ENCODE measurements around the gene VIM. TPM values are rescaled to one million over a fixed set of nuclear protein-coding genes. Genes with fewer than 3 reads are reported as not detected.

The VIM gene
- total RNA-seq, 3 donors from 2014 or later (not counting 1 experiment from before 2014, with no cell fraction given), result 627 to 717 (median 634) TPM

DNA sequence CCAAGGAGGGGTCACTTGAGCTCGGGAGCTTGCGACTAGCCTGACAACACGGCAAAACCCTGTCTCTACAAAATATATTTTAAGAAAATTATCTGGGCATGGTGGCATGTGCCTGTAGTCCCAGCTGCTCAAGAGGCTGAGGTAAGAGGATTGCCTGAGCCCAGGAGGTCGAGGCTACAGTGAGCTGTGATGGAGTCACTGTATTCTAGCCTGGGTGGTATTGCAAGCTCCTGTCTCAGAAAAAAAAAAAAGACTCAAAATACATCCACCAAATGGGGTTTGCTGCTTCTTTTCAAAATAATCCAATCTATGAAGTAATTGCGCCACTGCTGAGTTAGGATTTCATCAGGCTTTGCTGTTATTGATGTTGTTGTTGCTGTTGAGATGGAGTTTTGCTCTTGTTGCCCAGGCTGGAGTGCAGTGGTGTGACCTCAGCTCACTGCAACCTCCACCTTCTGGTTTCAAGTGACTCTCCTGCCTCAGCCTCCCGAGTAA lies 11.1 kb upstream of the VIM start:
- H3K4me1 ChIP-seq (ENCODE audit: control insufficient read depth, insufficient read depth, low read length), result peaks cover 13% of the 10 kb centered on the region
- no peak for ATAC-seq
- intact Hi-C loops (cut with micrococcal nuclease), result loop anchor here (1.0 to 2.0 kb wide), 3 partner anchors 10 to 190 kb away; partner anchors contain the start of gene TRDMT1
- peaks cover 13 to 19% of the 10 kb centered on the region in 2 donors for H3K4me1 Mint-ChIP-seq
- H3K9me3 Mint-ChIP-seq, result no peaks in the 10 kb centered on the region
- TF ChIP-seq, protein P1, sequence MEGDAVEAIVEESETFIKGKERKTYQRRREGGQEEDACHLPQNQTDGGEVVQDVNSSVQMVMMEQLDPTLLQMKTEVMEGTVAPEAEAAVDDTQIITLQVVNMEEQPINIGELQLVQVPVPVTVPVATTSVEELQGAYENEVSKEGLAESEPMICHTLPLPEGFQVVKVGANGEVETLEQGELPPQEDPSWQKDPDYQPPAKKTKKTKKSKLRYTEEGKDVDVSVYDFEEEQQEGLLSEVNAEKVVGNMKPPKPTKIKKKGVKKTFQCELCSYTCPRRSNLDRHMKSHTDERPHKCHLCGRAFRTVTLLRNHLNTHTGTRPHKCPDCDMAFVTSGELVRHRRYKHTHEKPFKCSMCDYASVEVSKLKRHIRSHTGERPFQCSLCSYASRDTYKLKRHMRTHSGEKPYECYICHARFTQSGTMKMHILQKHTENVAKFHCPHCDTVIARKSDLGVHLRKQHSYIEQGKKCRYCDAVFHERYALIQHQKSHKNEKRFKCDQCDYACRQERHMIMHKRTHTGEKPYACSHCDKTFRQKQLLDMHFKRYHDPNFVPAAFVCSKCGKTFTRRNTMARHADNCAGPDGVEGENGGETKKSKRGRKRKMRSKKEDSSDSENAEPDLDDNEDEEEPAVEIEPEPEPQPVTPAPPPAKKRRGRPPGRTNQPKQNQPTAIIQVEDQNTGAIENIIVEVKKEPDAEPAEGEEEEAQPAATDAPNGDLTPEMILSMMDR (IDR thresholded peaks at IDR 0.05), result no peak
- peak overlapping the region; percentile 91 to 97 for H3K27ac Mint-ChIP-seq
- no peaks in the 10 kb centered on the region for H3K27me3 ChIP-seq (ENCODE audit: control insufficient read depth, insufficient read depth, low read length)
- no peak for DNase-seq
- peak overlapping the region; percentile 73 for H3K27ac ChIP-seq (ENCODE audit: low read length)
- no peaks in the 10 kb centered on the region for H3K9me3 ChIP-seq (ENCODE audit: control insufficient read depth, insufficient read depth, low read length)
- no peak overlapping the region for H3K4me3 ChIP-seq (ENCODE audit: low read length)
- H3K4me3 Mint-ChIP-seq, result no peak overlapping the region
- no peaks in the 10 kb centered on the region for H3K27me3 Mint-ChIP-seq (ENCODE audit: low read depth in 2 of 2)
- no peaks in the 10 kb centered on the region for H3K36me3 Mint-ChIP-seq
- no peaks in the 10 kb centered on the region for H3K36me3 ChIP-seq (ENCODE audit: control insufficient read depth, insufficient read depth, low read length)
- 96% methylated on average over 5 of the region's 6 CpGs for WGBS (ENCODE audit: insufficient coverage)

DNA sequence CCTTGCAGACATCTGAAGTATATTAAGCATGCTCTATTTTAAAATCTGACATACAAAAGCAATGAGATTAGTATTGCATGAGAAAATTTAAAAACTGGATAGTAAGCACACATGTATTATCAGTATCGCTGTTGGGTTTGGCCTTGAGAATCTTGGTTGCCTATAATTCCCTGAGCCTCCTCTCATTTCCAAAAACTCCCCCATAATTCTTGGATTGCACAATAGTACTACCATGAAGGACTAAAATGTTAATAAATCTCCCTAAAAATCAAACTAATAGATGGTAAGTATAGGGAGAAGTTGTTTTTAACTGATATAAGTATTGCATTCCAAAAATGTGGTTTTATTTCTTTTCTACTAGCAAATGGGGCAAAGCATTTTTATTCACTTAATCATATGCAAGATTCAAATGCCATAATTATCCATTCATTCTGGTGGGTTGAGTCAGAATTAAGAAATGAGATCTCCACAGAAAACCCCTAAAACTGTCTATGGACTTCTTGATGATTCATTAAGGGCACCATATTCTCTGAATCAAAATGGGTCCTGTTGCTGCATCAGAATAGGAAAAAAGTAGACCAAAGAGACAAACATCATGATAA lies 10.3 kb upstream of the VIM start:
- H3K27me3 Mint-ChIP-seq (ENCODE audit: low read depth in 2 of 2), result no peaks in the 10 kb centered on the region
- TF ChIP-seq, protein P1 (IDR thresholded peaks at IDR 0.05), result no peak
- no peak overlapping the region for H3K27ac ChIP-seq (ENCODE audit: low read length)
- H3K4me3 ChIP-seq (ENCODE audit: low read length), result no peak overlapping the region
- H3K4me1 Mint-ChIP-seq, result peaks cover 15 to 16% of the 10 kb centered on the region in 2 donors
- H3K36me3 ChIP-seq (ENCODE audit: control insufficient read depth, insufficient read depth, low read length), result no peaks in the 10 kb centered on the region
- H3K27ac Mint-ChIP-seq, result peak overlapping the region; percentile 91 to 97
- DNase-seq (no peak), ATAC-seq (no peak)
- WGBS (ENCODE audit: insufficient coverage), result 100% methylated on average over 1 of the region's 1 CpG
- H3K27me3 ChIP-seq (ENCODE audit: control insufficient read depth, insufficient read depth, low read length), result no peaks in the 10 kb centered on the region
- H3K4me3 Mint-ChIP-seq, result no peak overlapping the region
- intact Hi-C loops (cut with micrococcal nuclease), result loop anchor here (2.0 kb wide), 2 partner anchors 17 to 191 kb away; partner anchors contain the start of gene TRDMT1
- no peaks in the 10 kb centered on the region for H3K9me3 ChIP-seq (ENCODE audit: control insufficient read depth, insufficient read depth, low read length)
- no peaks in the 10 kb centered on the region for H3K9me3 Mint-ChIP-seq
- H3K4me1 ChIP-seq (ENCODE audit: control insufficient read depth, insufficient read depth, low read length), result peaks cover 13% of the 10 kb centered on the region
- no peaks in the 10 kb centered on the region for H3K36me3 Mint-ChIP-seq

- Mint-ChIP-seq H3K9me3 (no peaks in the 10 kb centered on the region), H3K4me3 (no peak overlapping the region), H3K36me3 (no peaks in the 10 kb centered on the region), H3K27ac (peak overlapping the region in 1 of 2 donors; percentile 91), H3K27me3 (ENCODE audit: low read depth in 2 of 2) (no peaks in the 10 kb centered on the region), H3K4me1 (peaks cover 15% of the 10 kb centered on the region in 2 donors)
- TF ChIP-seq, protein P1 (IDR thresholded peaks at IDR 0.05), result no peak
- H3K4me3 ChIP-seq (ENCODE audit: low read length), result no peak overlapping the region
- H3K27ac ChIP-seq (ENCODE audit: low read length), result no peak overlapping the region
- no peaks in the 10 kb centered on the region for H3K36me3 ChIP-seq (ENCODE audit: control insufficient read depth, insufficient read depth, low read length)
- peaks cover 13% of the 10 kb centered on the region for H3K4me1 ChIP-seq (ENCODE audit: control insufficient read depth, insufficient read depth, low read length)
- H3K27me3 ChIP-seq (ENCODE audit: control insufficient read depth, insufficient read depth, low read length), result no peaks in the 10 kb centered on the region
- WGBS (ENCODE audit: insufficient coverage), result 89% methylated on average over 1 of the region's 2 CpGs
- H3K9me3 ChIP-seq (ENCODE audit: control insufficient read depth, insufficient read depth, low read length), result no peaks in the 10 kb centered on the region
- no peak for ATAC-seq
- intact Hi-C loops (cut with micrococcal nuclease), result no loop called here
- no peak for DNase-seq
Observed at GRCh38 chr10:17219024-17219423, 9.0 kb upstream of the VIM start.
